Liver (tissue), 9 donors: ENCODE measurements around the gene ULK4. TPM values are rescaled to one million over a fixed set of nuclear protein-coding genes. Genes with fewer than 3 reads are reported as not detected.

Experiments used
- DNase-seq: peaks from one replicate; pipeline ENCODE4 v3.0.0-alpha.2; 2017; ENCODE audit warnings: low spot score
- H3K27ac ChIP-seq, 2 donors: one replicate each; pipeline ENCODE4 v1.7.0; 2013; ENCODE audit warnings: inconsistent platforms in 2 of 2, low read length in 2 of 2, control low read depth in 1 of 2, low read depth in 1 of 2, mild to moderate bottlenecking in 1 of 2
- H3K27me3 ChIP-seq, 4 donors: one replicate each; pipeline versions ENCODE4 v1.6.1 to v1.7.0; 2013; ENCODE audit warnings: low read length in 3 of 4, inconsistent platforms in 1 of 4, mild to moderate bottlenecking in 1 of 4, moderate library complexity in 1 of 4; ENCODE audit not compliant: control insufficient read depth in 4 of 4, insufficient read depth in 4 of 4
- H3K36me3 ChIP-seq, 4 donors: one replicate each; pipeline versions ENCODE4 v1.6.1 to v1.7.0; 2013; ENCODE audit warnings: low read length in 3 of 4, mild to moderate bottlenecking in 3 of 4, low read depth in 1 of 4, moderate library complexity in 1 of 4; ENCODE audit not compliant: control insufficient read depth in 4 of 4, insufficient read depth in 3 of 4
- H3K4me1 ChIP-seq, 4 donors: one replicate each; pipeline versions ENCODE4 v1.6.1 to v1.7.0; 2013; ENCODE audit warnings: low read length in 3 of 4, mild to moderate bottlenecking in 3 of 4, moderate library complexity in 1 of 4; ENCODE audit not compliant: control insufficient read depth in 4 of 4, insufficient read depth in 4 of 4
- H3K4me3 ChIP-seq, 3 donors: one replicate each; pipeline versions ENCODE4 v1.6.1 to v1.7.0; 2013; ENCODE audit warnings: low read length in 3 of 3, control low read depth in 1 of 3, low read depth in 1 of 3, mild to moderate bottlenecking in 1 of 3
- H3K9ac ChIP-seq, 2 donors: one replicate each; pipeline ENCODE4 v1.7.0; 2013; ENCODE audit warnings: low read length in 2 of 2, mild to moderate bottlenecking in 2 of 2, moderate library complexity in 2 of 2, control low read depth in 1 of 2, low read depth in 1 of 2
- H3K9me3 ChIP-seq, 4 donors: one replicate each; pipeline versions ENCODE4 v1.6.1 to v1.7.0; 2013; ENCODE audit warnings: low read length in 3 of 4; ENCODE audit not compliant: control insufficient read depth in 4 of 4
- ATF3 ChIP-seq: IDR thresholded peaks from 2 replicates; pipeline ENCODE4 v1.6.1; 2016; ENCODE audit warnings: antibody characterized with exemption
- EGR1 ChIP-seq, 2 donors: IDR thresholded peaks; 2 replicates each; pipeline ENCODE4 v1.6.1; 2016 to 2018; ENCODE audit warnings: antibody characterized with exemption in 2 of 2, low read depth in 2 of 2
- FOXA1 ChIP-seq: IDR thresholded peaks from 2 replicates; pipeline ENCODE4 v1.6.1; 2016; ENCODE audit warnings: antibody characterized with exemption
- FOXA2 ChIP-seq: IDR thresholded peaks from 2 replicates; pipeline ENCODE4 v1.6.1; 2016; ENCODE audit warnings: antibody characterized with exemption
- GABPA ChIP-seq, 2 donors: IDR thresholded peaks in 1 of 2; conservative IDR thresholded peaks in 1 of 2; 2 replicates each; pipeline ENCODE4 v1.6.1; 2016; ENCODE audit warnings: antibody characterized with exemption in 2 of 2, mild to moderate bottlenecking in 1 of 2, moderate library complexity in 1 of 2
- HNF4A ChIP-seq, 2 donors: conservative IDR thresholded peaks; 2 replicates each; pipeline ENCODE4 v1.6.1; 2016; ENCODE audit warnings: antibody characterized with exemption in 2 of 2, mild to moderate bottlenecking in 2 of 2
- HNF4G ChIP-seq: IDR thresholded peaks from 2 replicates; pipeline ENCODE4 v1.6.1; 2016; ENCODE audit warnings: antibody characterized with exemption
- JUND ChIP-seq, 2 donors: IDR thresholded peaks; 2 replicates each; pipeline ENCODE4 v1.6.1; 2016; ENCODE audit warnings: antibody characterized with exemption in 2 of 2
- NR2F2 ChIP-seq: IDR thresholded peaks from 2 replicates; pipeline ENCODE4 v1.6.1; 2016; ENCODE audit warnings: antibody characterized with exemption
- RAD21 ChIP-seq, 2 donors: IDR thresholded peaks; 2 replicates each; pipeline ENCODE4 v1.6.1; 2016; ENCODE audit warnings: antibody characterized with exemption in 2 of 2, mild to moderate bottlenecking in 2 of 2
- RXRA ChIP-seq, 2 donors: IDR thresholded peaks; 2 replicates each; pipeline ENCODE4 v1.6.1; 2017 to 2018; ENCODE audit warnings: antibody characterized with exemption in 2 of 2, mild to moderate bottlenecking in 1 of 2
- SP1 ChIP-seq: IDR thresholded peaks from 2 replicates; pipeline ENCODE4 v1.6.1; 2018; ENCODE audit warnings: antibody characterized with exemption, mild to moderate bottlenecking
- TAF1 ChIP-seq: conservative IDR thresholded peaks from 2 replicates; pipeline ENCODE4 v1.6.1; 2016; ENCODE audit warnings: antibody characterized with exemption, mild to moderate bottlenecking
- YY1 ChIP-seq: IDR thresholded peaks from 2 replicates; pipeline ENCODE4 v1.6.1; 2016; ENCODE audit warnings: antibody characterized with exemption, mild to moderate bottlenecking
- WGBS: extraction: QIAGEN DNeasy Blood & Tissue Kit; methylation state at CpG from one replicate; pipeline ENCODE4 v1.1.7; 2013; 5-methylcytosine and 5-hydroxymethylcytosine counted together
- polyA plus RNA-seq, 2 donors: library from polyadenylated mRNA; stranded (reverse) in 1 of 2; unstranded in 1 of 2; fragments of 200-250 nt in 1 of 2; fragments of >200 nt in 1 of 2; fragmentation: Nextera tagmentation in 1 of 2; extraction: Ambion mirVana in 1 of 2; gene quantifications; one replicate each; pipeline versions ENCODE4 v1.2.1 to v1.2.3, GENCODE V29; 2013 to 2015
- total RNA-seq, 2 donors: library from RNA; depleted of rRNA; stranded (reverse); fragments of >200 nt; gene quantifications; one replicate each; pipeline ENCODE4 v1.2.3, GENCODE V29; 2014
- TF ChIP-seq, protein P1 (sequence below): IDR thresholded peaks from 2 replicates; pipeline ENCODE4 v1.6.1; 2016; ENCODE audit warnings: antibody characterized with exemption
- TF ChIP-seq, protein P2 (sequence below): IDR thresholded peaks from 2 replicates; pipeline ENCODE4 v1.6.1; 2016; ENCODE audit warnings: antibody characterized with exemption, mild to moderate bottlenecking
- TF ChIP-seq, protein P3 (sequence below): IDR thresholded peaks from 2 replicates; pipeline ENCODE4 v1.6.1; 2016; ENCODE audit warnings: antibody characterized with exemption
- TF ChIP-seq, protein P4 (sequence below): fragments of 150-350 bp; IDR thresholded peaks from 2 replicates; pipeline ENCODE4 v1.5.1; 2017; ENCODE audit warnings: improper control_type of control experiment, low read depth, low read length; ENCODE audit not compliant: missing input control
- donor health status: healthy.
- donor health status: healthy.
- donor health status: healthy.
- donor health status: healthy.
- donor health status: healthy.

Gene ULK4
- total and polyA plus RNA-seq, 4 donors, result 1.1 to 11.5 (median 3.2) TPM

DNA sequence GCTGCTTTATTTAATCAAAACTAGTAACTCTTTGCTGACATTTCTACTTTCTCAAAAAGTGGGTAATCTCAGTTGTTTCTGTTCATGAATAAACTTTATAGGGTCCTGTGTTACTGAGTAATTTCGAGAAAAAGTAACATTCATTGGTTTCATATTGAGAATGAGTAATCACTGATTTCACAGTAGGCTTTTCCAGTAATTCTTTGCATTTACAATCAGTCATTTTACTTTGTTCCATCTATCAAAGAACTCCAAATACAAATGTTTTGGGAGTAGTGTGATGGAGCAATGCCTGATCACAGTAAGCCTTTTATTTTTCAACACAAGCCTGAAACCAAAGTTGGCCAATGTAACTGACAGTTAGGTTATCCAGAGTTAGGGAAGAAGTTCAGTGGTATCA lies 353.6 kb downstream of the ULK4 start:
- no peaks in the 10 kb centered on the region for H3K4me1 ChIP-seq
- H3K9me3 ChIP-seq, result no peaks in the 10 kb centered on the region
- no peak overlapping the region for H3K9ac ChIP-seq
- no peak overlapping the region for H3K4me3 ChIP-seq
- H3K27ac ChIP-seq, result no peak overlapping the region
- 88% methylated on average over 1 of the region's 1 CpG for WGBS
- DNase-seq, result no peak
- no peak for TF ChIP-seq ATF3
- TF ChIP-seq RXRA (IDR thresholded peaks at IDR 0.05), result no peak
- no peak for TF ChIP-seq EGR1 (IDR thresholded peaks at IDR 0.05; ENCODE audit: low read depth in 2 of 2)
- TF ChIP-seq NR2F2, result no peak
- TF ChIP-seq, protein P1, sequence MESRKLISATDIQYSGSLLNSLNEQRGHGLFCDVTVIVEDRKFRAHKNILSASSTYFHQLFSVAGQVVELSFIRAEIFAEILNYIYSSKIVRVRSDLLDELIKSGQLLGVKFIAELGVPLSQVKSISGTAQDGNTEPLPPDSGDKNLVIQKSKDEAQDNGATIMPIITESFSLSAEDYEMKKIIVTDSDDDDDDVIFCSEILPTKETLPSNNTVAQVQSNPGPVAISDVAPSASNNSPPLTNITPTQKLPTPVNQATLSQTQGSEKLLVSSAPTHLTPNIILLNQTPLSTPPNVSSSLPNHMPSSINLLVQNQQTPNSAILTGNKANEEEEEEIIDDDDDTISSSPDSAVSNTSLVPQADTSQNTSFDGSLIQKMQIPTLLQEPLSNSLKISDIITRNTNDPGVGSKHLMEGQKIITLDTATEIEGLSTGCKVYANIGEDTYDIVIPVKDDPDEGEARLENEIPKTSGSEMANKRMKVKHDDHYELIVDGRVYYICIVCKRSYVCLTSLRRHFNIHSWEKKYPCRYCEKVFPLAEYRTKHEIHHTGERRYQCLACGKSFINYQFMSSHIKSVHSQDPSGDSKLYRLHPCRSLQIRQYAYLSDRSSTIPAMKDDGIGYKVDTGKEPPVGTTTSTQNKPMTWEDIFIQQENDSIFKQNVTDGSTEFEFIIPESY, result no peak
- TF ChIP-seq FOXA2, result no peak
- TF ChIP-seq YY1, result no peak
- TF ChIP-seq, protein P2, sequence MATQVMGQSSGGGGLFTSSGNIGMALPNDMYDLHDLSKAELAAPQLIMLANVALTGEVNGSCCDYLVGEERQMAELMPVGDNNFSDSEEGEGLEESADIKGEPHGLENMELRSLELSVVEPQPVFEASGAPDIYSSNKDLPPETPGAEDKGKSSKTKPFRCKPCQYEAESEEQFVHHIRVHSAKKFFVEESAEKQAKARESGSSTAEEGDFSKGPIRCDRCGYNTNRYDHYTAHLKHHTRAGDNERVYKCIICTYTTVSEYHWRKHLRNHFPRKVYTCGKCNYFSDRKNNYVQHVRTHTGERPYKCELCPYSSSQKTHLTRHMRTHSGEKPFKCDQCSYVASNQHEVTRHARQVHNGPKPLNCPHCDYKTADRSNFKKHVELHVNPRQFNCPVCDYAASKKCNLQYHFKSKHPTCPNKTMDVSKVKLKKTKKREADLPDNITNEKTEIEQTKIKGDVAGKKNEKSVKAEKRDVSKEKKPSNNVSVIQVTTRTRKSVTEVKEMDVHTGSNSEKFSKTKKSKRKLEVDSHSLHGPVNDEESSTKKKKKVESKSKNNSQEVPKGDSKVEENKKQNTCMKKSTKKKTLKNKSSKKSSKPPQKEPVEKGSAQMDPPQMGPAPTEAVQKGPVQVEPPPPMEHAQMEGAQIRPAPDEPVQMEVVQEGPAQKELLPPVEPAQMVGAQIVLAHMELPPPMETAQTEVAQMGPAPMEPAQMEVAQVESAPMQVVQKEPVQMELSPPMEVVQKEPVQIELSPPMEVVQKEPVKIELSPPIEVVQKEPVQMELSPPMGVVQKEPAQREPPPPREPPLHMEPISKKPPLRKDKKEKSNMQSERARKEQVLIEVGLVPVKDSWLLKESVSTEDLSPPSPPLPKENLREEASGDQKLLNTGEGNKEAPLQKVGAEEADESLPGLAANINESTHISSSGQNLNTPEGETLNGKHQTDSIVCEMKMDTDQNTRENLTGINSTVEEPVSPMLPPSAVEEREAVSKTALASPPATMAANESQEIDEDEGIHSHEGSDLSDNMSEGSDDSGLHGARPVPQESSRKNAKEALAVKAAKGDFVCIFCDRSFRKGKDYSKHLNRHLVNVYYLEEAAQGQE, result no peak
- no peak for TF ChIP-seq JUND (IDR thresholded peaks at IDR 0.05)
- TF ChIP-seq TAF1, result no peak
- TF ChIP-seq, protein P3, sequence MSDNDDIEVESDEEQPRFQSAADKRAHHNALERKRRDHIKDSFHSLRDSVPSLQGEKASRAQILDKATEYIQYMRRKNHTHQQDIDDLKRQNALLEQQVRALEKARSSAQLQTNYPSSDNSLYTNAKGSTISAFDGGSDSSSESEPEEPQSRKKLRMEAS, result no peak
- no peak for TF ChIP-seq HNF4G
- TF ChIP-seq SP1, result no peak
- TF ChIP-seq FOXA1, result no peak
- TF ChIP-seq RAD21 (IDR thresholded peaks at IDR 0.05), result no peak
- TF ChIP-seq, protein P4, sequence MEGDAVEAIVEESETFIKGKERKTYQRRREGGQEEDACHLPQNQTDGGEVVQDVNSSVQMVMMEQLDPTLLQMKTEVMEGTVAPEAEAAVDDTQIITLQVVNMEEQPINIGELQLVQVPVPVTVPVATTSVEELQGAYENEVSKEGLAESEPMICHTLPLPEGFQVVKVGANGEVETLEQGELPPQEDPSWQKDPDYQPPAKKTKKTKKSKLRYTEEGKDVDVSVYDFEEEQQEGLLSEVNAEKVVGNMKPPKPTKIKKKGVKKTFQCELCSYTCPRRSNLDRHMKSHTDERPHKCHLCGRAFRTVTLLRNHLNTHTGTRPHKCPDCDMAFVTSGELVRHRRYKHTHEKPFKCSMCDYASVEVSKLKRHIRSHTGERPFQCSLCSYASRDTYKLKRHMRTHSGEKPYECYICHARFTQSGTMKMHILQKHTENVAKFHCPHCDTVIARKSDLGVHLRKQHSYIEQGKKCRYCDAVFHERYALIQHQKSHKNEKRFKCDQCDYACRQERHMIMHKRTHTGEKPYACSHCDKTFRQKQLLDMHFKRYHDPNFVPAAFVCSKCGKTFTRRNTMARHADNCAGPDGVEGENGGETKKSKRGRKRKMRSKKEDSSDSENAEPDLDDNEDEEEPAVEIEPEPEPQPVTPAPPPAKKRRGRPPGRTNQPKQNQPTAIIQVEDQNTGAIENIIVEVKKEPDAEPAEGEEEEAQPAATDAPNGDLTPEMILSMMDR, result no peak
- no peak for TF ChIP-seq HNF4A (conservative IDR thresholded peaks at IDR 0.05)
- no peak for TF ChIP-seq GABPA (IDR thresholded peaks at IDR 0.05 in 1 of 2, conservative IDR thresholded peaks at IDR 0.05 in 1 of 2)
- H3K36me3 ChIP-seq, result no peaks in the 10 kb centered on the region
- H3K27me3 ChIP-seq, result no peaks in the 10 kb centered on the region

- no peak for TF ChIP-seq SP1
- no peak for TF ChIP-seq FOXA1
- TF ChIP-seq, protein P4, result no peak
- no peaks in the 10 kb centered on the region for H3K4me1 ChIP-seq
- H3K9me3 ChIP-seq, result no peaks in the 10 kb centered on the region
- H3K4me3 ChIP-seq, result no peak overlapping the region
- no peak for DNase-seq
- H3K27ac ChIP-seq, result no peak overlapping the region
- H3K9ac ChIP-seq, result no peak overlapping the region
- no peaks in the 10 kb centered on the region for H3K27me3 ChIP-seq
- WGBS, result 100% methylated on average over 1 of the region's 1 CpG
- no peaks in the 10 kb centered on the region for H3K36me3 ChIP-seq
Observed at GRCh38 chr3:41603807-41604206, 358.1 kb downstream of the ULK4 start.
